Loucy (cell line): ENCODE results near the gene BLID.

Experiments
- H2AFZ ChIP-seq: fragments of 200-600 bp; sonication (generic); 2 replicates; pipeline ENCODE4 v1.6.0; 2016; ENCODE audit warnings: antibody characterized with exemption, mild to moderate bottlenecking, low read length, moderate library complexity
- H3F3A ChIP-seq: fragments of 200-600 bp; 2 replicates; pipeline ENCODE4 v1.6.0; 2016; ENCODE audit warnings: antibody characterized with exemption, low read depth, mild to moderate bottlenecking
- H3K27me3 ChIP-seq: fragments of 200-600 bp; sonication (generic); 2 replicates; pipeline ENCODE4 v1.6.1; 2014; ENCODE audit warnings: low read length, mild to moderate bottlenecking; ENCODE audit not compliant: insufficient read depth, poor library complexity, severe bottlenecking
- H3K36me3 ChIP-seq: fragments of 200-600 bp; sonication (generic); 2 replicates; pipeline ENCODE4 v1.6.1; 2016; ENCODE audit warnings: low read length; ENCODE audit not compliant: insufficient read depth
- H3K4me1 ChIP-seq: fragments of 200-600 bp; sonication (generic); 2 replicates; pipeline ENCODE4 v1.5.1; 2014; ENCODE audit warnings: low read length, mild to moderate bottlenecking; ENCODE audit not compliant: insufficient read depth, poor library complexity, severe bottlenecking
- H3K4me2 ChIP-seq: fragments of 200-600 bp; sonication (generic); 2 replicates; pipeline ENCODE4 v1.6.0; 2014; ENCODE audit warnings: antibody characterized with exemption, low read length, low read depth, mild to moderate bottlenecking; ENCODE audit not compliant: poor library complexity, severe bottlenecking
- H3K4me3 ChIP-seq: fragments of 200-600 bp; sonication (generic); 2 replicates; pipeline ENCODE4 v1.5.1; 2014; ENCODE audit warnings: low read length, mild to moderate bottlenecking, mixed read lengths; ENCODE audit not compliant: poor library complexity, severe bottlenecking
- H3K79me2 ChIP-seq: fragments of 200-600 bp; sonication (generic); 2 replicates; pipeline ENCODE4 v1.6.1; 2014; ENCODE audit warnings: low read length; ENCODE audit not compliant: insufficient read depth
- H3K9ac ChIP-seq: fragments of 200-600 bp; sonication (generic); 2 replicates; pipeline ENCODE4 v1.6.0; 2014; ENCODE audit warnings: mild to moderate bottlenecking, low read depth, low read length, moderate library complexity; ENCODE audit not compliant: poor library complexity, severe bottlenecking
- H3K9me2 ChIP-seq: fragments of 200-600 bp; sonication (generic); replicated peaks from 2 replicates; pipeline ENCODE4 v1.6.1; 2016; ENCODE audit warnings: low read depth, low read length, mixed read lengths
- H3K9me3 ChIP-seq: fragments of 200-600 bp; sonication (generic); 2 replicates; pipeline ENCODE4 v1.6.1; 2014; ENCODE audit warnings: mild to moderate bottlenecking, antibody characterized with exemption, low read length, low read depth; ENCODE audit not compliant: insufficient read depth
- H4K20me1 ChIP-seq: fragments of 200-600 bp; sonication (generic); 2 replicates; pipeline ENCODE4 v1.6.0; 2014; ENCODE audit warnings: antibody characterized with exemption, low read length, mild to moderate bottlenecking; ENCODE audit not compliant: insufficient read depth, poor library complexity, severe bottlenecking
- CTCF ChIP-seq: fragments of 200-600 bp; sonication (generic); conservative IDR thresholded peaks from 2 replicates; pipeline ENCODE4 v1.5.1; 2014; ENCODE audit warnings: mild to moderate bottlenecking, antibody characterized with exemption, low read length
- EZH2phosphoT487 ChIP-seq: fragments of 200-600 bp; IDR thresholded peaks from 2 replicates; pipeline ENCODE4 v1.6.1; 2018; ENCODE audit warnings: antibody characterized with exemption, mild to moderate bottlenecking, moderate library complexity, borderline replicate concordance

The BLID gene

GRCh38 chr11:122105044-122105758 is 10.8 kb downstream of the BLID start:
- H3K4me2 ChIP-seq = no peak overlapping the region
- no peaks in the 10 kb centered on the region for H3F3A ChIP-seq
- no peaks in the 10 kb centered on the region for H3K9me2 ChIP-seq
- no peaks in the 10 kb centered on the region for H3K79me2 ChIP-seq
- TF ChIP-seq EZH2phosphoT487 (no peak), CTCF (no peak)
- H3K4me3 ChIP-seq = no peak overlapping the region
- H3K9ac ChIP-seq = no peak overlapping the region
- H3K36me3 ChIP-seq = no peaks in the 10 kb centered on the region
- no peak overlapping the region for H2AFZ ChIP-seq
- H3K9me3 ChIP-seq = no peaks in the 10 kb centered on the region
- no peaks in the 10 kb centered on the region for H3K27me3 ChIP-seq
- H3K4me1 ChIP-seq = no peaks in the 10 kb centered on the region
- no peaks in the 10 kb centered on the region for H4K20me1 ChIP-seq

- H3K79me2 ChIP-seq = no peaks in the 10 kb centered on the region
- H3K4me2 ChIP-seq = no peak overlapping the region
- no peaks in the 10 kb centered on the region for H3F3A ChIP-seq
- H3K4me3 ChIP-seq = no peak overlapping the region
- H3K9ac ChIP-seq = no peak overlapping the region
- H3K4me1 ChIP-seq = no peaks in the 10 kb centered on the region
- H3K9me3 ChIP-seq = no peaks in the 10 kb centered on the region
- no peak overlapping the region for H2AFZ ChIP-seq
- H3K36me3 ChIP-seq = no peaks in the 10 kb centered on the region
- no peaks in the 10 kb centered on the region for H3K9me2 ChIP-seq
- no peak for TF ChIP-seq CTCF
- no peak for TF ChIP-seq EZH2phosphoT487
- no peaks in the 10 kb centered on the region for H4K20me1 ChIP-seq
- H3K27me3 ChIP-seq = no peaks in the 10 kb centered on the region
Observed at GRCh38 chr11:122104341-122104740, 11.7 kb downstream of the BLID start.

GRCh38 chr11:122103726-122104125 is 12.3 kb downstream of the BLID start:
- TF ChIP-seq EZH2phosphoT487 (no peak), CTCF (no peak)
- Histone ChIP-seq H4K20me1 (no peaks in the 10 kb centered on the region), H3K9me3 (no peaks in the 10 kb centered on the region), H3K4me1 (no peaks in the 10 kb centered on the region), H3K9ac (no peak overlapping the region), H3K9me2 (no peaks in the 10 kb centered on the region), H3K27me3 (no peaks in the 10 kb centered on the region), H3K36me3 (no peaks in the 10 kb centered on the region), H2AFZ (no peak overlapping the region), H3K4me2 (no peak overlapping the region), H3F3A (no peaks in the 10 kb centered on the region), H3K79me2 (no peaks in the 10 kb centered on the region), H3K4me3 (no peak overlapping the region)
